ENCODE results near the gene SLC12A8.

DNA sequence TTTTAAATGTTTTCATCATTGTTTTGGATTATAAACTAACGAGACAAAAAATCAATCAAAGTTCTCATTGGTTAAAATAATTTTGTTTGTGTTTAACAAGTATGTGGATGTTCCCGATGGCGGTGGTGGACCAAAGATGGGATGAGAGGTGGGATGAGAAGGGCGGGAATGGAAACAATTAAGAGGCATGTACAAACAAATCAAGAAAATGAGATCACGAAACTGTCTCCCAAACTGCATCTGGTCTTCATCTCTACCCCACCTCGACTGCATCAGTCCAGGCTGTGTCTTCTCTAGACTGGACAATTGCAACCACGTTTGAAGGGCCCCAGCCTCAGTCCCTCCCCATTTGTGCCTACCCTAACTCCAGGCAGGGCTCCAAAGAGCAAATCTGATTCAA, 56.1 kb downstream of the SLC12A8 start:
- TF ChIP-seq CEBPB (IDR thresholded peaks at IDR 0.05) = no peak
- TF ChIP-seq RAD21 (IDR thresholded peaks at IDR 0.05; ENCODE audit: low read depth) = no peak
- no peak for TF ChIP-seq REST (IDR thresholded peaks at IDR 0.05; ENCODE audit: low read depth)
- TF ChIP-seq CREB1 (IDR thresholded peaks at IDR 0.05; ENCODE audit: low read depth) = no peak

All from Ishikawa (cell line).